ENCODE results near the gene PPP1R37.
A peak's percentile ranks its signal among the peaks of the same experiment; 100 is the strongest.

Gene PPP1R37, protein sequence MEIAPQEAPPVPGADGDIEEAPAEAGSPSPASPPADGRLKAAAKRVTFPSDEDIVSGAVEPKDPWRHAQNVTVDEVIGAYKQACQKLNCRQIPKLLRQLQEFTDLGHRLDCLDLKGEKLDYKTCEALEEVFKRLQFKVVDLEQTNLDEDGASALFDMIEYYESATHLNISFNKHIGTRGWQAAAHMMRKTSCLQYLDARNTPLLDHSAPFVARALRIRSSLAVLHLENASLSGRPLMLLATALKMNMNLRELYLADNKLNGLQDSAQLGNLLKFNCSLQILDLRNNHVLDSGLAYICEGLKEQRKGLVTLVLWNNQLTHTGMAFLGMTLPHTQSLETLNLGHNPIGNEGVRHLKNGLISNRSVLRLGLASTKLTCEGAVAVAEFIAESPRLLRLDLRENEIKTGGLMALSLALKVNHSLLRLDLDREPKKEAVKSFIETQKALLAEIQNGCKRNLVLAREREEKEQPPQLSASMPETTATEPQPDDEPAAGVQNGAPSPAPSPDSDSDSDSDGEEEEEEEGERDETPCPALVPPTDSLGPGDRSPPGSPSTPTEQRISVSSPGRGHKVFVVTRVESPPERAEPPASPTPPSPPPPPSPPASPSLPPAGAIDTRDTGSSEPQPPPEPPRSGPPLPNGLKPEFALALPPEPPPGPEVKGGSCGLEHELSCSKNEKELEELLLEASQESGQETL

GRCh38 chr19:45092747-45093678 lies at the start of gene PPP1R37:
Gene PPP1R37 (plus strand): TSS chr19:45093179. CDS start chr19:45093326, 147 bp downstream.
- peak in 1 of 2 experiments; percentile 78 for DNase-seq

GRCh38 chr19:45045671-45046353 lies 47.2 kb upstream of the PPP1R37 start:
- no peak for DNase-seq

- DNase-seq: no peak
Measured at GRCh38 chr19:45046355-45046754, 46.6 kb upstream of the PPP1R37 start.

DNA sequence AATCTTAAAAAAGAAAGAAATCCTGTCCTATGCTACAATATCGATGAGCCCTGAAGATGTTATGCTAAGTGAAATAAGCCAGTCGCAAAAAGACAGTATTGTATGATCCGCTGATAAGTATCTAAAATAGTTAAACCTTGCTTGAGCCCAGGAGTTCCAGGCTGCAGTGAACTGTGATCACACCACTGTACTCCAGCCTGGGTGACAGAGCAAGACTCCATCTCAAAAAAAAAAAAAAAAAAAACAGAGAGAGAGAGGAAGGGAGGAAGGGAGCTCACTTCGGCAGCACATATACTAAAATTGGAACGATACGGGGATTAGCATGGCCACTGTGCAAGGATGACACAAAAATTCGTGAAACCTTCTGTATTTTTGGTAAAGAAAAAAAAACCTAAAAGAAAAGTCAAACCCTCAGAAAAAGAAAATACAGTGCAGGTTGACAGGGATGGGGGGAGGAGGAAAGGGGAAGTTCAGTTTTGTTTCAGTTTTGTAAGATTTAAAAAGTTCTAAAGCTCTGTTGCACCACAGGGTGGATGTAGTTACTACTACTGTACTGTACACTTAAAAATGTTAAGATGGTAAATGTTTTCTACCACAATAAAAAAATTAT lies 45.7 kb upstream of the PPP1R37 start:
- no peak for DNase-seq

DNA sequence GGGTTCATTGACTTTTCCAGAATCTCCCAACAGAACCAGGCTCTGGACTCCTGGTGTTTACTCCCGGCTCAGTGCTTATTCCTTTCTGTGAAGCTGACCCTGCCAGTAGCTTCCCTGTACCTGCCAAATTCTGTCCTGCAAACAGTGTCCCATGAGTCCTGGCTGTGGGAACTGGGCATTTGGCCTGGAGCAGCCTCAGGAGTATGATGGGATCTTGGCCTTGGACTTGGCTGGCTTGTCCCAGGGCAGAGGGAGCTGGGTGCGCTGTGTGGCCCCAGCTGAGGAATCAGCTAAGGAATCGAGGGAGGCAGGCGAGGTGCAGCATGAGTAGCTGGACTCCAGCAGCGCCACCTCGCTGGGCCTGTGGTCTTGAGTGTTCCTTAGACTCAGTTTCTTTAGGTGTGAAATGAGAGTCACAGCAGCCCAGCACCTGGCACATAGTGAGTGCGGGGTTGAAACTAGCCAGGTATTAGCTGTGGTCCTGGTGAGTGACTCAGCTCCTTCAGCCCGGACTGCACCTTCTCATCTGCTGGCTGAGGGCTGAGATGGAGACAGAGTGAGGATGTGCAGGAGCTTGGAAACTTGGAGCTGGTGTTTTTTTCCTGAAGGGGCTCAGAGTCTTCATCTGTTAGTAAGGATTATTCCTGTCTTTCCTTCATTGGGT lies 43.8 kb upstream of the PPP1R37 start:
- DNase-seq: no peak

GRCh38 chr19:45050036-45050435 lies 42.9 kb upstream of the PPP1R37 start:
- no peak for DNase-seq

DNA sequence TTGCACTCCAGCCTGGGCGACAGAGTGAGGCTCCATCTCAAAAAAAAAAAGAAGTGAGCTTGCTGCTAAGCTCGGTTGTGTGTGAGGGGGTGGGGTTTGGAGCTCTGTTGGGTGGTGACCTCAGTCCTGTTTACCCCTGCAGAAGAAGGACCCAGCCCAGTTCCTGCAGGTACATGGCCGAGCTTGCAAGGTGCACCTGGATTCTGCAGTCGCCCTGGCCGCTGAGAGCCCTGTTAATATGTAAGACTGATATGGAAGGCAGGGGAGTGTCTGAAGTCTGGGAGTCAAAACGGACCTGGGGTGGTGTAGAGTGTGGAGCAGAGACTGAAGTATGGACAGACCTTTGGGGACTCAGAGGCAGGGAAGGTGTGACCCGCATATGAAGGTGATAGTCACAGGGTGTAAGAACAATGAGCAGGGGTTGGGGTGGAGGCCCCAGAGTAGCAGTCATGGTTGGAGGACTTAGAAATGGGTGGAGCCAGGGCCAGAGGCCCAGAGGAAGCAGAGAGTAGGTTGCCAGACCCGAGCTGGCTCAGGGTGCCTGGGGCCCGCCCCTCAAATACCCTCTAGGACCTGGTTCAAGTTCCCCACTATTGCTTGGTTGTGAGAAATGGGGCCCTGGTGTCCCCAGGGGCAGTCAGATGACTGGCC lies 40.9 kb upstream of the PPP1R37 start:
- no peak for DNase-seq

DNA sequence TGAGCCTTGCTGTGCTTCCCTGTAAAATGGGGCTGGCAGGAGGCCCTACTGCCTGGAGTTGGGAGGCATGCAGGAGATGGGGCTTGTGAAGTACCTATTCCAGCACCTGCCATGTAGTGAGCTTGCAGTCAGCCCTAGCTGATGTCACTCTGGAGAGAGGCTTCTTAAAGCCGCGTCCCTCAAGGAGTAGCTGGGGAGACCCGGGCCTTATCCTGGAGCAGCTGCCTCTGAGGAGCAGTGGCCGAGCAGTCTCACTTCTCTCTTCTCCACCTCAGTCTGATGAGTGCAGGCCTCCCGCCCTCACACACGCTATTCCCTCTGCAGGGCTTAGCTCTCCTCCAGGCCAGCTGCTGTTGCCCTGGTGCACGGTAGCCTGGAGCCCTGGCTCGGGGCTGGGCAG lies 36.1 kb upstream of the PPP1R37 start:
- no peak for DNase-seq

- no peak for DNase-seq
Measured at GRCh38 chr19:45057444-45057843, 35.5 kb upstream of the PPP1R37 start.

DNA sequence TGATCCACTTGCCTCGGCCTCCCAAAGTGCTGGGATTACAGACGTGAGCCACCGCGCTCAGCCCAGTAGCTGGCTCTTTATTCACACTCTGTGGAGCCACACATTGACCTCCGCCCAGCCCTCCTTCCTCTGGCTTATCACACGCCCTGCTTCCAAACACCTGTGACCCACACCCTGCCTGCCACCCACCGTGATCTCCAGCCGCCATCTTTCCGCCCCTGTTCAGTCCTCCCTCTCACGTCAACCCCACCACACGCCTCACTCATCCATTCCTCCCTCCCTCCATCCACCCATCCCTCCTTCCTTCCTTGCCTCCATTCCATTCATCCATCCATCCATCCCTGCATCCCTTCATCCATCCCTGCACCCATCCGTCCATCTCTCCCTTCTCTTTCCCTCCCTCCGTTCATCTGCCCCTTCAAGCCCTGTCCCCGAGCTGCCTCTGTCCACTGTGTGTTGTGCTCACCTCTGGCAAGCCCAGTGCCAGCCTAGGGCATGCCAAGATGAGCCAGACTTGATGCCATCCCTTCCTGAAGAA lies 34.3 kb upstream of the PPP1R37 start:
- DNase-seq: no peak

DNA sequence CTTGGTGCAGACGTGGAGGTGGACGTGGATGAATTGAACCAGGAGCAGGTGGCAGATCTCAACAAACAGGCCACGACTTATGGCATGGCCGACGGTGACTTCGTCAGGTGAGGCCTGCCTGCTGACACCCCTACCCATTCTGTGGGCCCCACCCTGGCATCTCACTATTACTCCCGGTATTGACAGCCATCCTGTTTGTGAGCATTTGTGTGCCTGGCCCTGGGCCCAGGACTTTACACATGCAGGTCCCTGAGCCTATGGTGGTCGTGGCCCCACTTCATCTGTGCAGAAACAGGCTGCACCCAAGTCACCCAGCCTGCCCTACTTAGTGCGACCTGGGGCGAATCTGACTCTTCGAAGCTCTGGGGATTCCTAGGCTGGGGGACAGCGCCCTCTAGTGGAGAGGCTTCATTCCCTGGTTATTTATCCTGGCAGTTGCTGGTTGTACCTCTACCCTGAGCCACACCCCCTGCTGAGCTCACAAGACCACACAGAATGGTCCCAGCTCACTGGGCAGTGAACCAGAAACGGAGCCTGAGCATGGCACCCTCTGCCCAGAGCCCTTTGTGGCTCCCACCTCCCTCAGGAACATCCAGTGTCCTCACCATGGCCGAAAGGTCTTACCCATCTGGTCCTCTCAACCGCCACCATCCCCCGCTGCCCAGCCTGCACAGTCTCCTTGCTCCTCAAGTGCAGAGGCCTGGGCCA lies 33.6 kb upstream of the PPP1R37 start:
- DNase-seq: peak in 1 of 2 experiments; percentile 2

- no peak for DNase-seq
Measured at GRCh38 chr19:45061965-45062364, 31.0 kb upstream of the PPP1R37 start.

DNA sequence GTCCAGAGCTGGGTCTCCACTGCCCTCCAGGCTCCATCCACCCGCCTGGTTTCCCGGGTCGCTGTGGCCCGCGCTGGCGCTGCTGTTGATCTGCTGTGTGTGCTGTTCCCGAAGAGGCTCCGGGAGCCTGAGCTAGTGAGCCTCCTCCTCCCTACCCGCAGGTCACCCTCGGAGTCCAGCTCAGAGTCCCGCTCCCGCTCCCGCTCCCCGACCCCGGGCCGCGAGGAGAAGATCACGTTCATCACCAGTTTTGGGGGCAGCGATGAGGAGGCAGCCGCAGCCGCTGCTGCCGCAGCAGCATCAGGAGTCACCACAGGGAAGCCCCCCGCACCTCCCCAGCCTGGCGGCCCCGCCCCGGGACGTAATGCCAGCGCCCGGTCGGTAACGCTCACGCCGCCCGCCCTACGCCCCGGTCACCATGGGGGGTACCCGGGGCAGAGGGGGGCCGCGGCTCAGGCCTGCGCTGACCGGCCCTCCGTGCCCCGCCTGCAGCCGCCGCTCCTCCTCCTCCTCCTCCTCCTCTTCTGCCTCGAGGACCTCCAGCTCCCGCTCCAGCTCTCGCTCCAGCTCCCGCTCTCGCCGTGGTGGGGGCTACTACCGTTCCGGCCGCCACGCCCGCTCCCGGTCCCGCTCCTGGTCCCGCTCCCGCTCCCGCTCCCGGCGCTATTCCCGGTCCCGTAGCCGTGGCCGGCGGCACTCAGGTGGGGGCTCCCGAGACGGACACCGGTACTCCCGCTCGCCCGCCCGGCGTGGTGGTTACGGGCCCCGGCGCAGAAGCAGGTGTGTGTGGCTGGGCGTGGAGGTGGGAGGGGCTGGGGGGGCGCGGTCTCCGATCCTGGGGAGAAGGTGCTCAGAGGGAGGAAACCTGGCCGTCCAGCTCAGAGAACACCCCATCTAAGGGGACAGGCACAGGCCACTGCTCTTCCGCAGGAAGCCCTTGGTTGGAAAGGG lies 28.9 kb upstream of the PPP1R37 start:
- DNase-seq: no peak

- DNase-seq: no peak
Measured at GRCh38 chr19:45066921-45067661, 25.9 kb upstream of the PPP1R37 start.

DNA sequence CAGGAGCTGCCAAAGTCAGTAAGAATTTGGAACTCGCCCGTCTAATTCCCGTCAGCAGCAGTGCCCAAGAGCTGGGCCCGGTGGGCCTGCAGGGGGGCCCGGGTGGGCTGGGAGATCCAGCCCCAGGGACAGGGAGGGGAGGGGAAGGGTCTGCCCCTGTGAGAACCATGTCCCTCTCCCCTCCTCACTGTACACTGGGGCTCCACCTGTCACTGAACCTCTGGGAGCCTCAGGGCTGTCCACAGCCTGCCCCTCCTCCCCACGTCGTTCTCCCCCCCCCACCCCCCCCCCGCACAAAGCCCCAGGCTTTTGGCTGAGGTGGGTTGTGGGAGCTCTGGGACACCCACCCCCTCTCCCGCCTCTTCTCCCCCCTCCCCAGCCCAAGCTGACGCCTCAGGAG lies 24.9 kb upstream of the PPP1R37 start:
- DNase-seq: no peak

DNA sequence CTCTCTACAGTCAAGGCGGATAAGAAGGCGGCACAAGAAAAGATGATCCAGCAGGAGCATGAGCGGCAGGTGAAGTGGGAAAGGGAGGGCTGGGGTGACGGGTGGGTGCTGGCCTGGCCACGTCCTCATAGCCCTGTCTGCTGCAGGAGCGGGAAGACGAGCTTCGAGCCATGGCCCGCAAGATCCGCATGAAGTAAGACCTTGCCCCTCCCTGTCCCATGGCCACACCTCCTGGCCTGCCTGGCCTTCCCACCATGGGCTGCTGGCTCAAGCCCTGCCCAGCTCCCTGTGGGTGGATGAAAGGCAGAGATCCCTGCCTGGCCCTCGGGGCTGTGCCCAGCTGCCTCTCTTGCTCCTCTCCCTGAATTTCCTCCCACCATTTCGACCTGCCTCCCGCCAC lies 23.9 kb upstream of the PPP1R37 start:
- DNase-seq: no peak

DNA sequence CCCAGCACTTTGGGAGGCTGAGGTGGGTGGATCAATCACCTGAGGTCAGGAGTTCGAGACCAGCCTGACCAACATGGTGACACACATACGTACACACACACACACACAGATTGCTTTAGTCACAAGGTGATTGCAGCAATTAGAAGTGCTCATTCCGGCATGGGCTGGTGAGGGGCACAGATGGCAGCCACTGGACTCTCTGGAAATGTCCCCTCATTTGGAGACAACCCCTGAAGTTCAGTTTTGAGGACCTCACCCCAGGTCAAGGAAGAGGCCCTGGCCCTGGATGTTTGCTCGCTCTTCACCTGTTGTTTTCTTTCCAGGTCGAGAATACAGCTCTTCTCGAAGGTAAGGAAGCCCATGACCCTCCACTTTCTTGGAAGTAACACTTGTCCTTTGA lies 22.8 kb upstream of the PPP1R37 start:
- DNase-seq: no peak
